ENCODE data around the gene NOS1AP.
A peak's percentile ranks its signal among the peaks of the same experiment; 100 is the strongest.
"Not testable (repeated sequence)": the region's sequence is repeated elsewhere in the genome, so short reads cannot be mapped to it uniquely, and the experiment has no call there.

NOS1AP gene

DNA sequence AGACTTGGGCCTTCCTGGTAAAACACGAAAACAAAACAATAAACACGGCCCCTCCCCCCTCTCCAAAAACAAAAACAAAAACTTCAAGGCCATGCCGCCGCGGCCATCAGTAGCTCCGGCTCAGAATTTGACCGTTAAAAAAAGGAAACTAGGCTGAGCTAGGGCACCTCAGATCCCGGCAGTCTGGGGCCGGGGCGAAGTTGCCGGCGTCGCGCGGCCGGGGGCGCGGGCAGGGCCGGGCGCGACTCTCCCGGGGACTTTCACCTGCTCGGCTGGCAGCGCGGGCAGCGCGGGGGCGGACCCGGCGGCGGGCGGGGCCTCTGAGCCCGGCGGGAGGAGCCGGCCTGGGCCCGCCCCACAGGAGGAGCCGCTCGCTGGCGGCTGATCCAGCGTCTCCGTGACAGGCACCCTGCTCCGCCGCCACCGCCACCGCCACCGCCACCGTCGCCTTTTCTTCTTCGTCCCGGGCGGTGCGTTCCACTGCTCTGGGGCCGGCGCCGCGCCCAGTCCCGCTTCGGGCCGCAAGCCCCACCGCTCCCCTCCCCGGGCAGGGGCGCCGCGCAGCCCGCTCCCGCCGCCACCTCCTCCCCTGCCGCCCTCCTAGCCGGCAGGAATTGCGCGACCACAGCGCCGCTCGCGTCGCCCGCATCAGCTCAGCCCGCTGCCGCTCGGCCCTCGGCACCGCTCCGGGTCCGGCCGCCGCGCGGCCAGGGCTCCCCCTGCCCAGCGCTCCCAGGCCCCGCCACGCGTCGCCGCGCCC is at the start of gene NOS1AP:
Gene NOS1AP, plus strand, starts transcription at position 358 of the 760 bp plus-strand sequence. CDS start 487 bp downstream, outside the sequence.
- peak; percentile 32 to 73 (median 65) for DNase-seq

DNA sequence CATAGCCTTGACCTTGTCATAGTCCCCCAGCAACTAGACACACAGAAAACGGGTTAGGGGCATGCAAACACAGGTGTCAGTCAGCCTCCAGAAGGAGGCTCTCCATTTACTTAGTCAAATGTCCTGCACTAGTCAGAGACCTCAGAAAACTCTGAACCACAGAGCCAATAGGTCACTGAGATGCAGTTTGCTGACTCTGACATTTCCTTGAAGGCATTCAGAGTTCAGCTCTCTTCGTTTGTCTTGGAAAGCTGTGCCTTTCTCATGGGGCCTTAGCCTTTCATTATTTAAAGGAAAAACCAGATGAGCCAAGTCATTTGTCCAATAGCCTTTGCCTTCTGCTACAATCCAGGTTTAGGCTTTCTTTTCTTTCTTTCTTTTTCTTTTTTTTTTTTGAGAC is 49.3 kb upstream of the NOS1AP start:
- DNase-seq = no peak

DNA sequence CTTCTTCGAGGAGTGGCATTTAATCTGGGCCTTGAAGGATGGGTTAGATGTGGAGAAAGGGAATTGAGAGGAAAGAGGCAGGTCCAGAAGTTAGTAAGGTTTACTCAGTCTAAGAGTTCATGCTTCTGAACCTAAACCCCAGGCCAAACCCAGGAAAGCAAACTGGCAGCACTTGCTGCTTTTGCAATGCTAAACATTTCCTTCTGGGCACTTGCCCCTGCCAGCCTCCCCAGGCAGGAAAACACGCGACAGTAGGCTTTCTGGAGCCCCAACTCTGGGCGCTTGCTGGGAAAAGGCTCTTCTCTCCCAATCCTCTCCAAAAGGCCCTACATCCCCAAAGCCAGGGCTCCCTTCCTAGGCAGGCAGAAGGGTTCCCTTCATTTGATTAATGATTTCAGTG is 48.4 kb upstream of the NOS1AP start:
- no peak for DNase-seq

DNA sequence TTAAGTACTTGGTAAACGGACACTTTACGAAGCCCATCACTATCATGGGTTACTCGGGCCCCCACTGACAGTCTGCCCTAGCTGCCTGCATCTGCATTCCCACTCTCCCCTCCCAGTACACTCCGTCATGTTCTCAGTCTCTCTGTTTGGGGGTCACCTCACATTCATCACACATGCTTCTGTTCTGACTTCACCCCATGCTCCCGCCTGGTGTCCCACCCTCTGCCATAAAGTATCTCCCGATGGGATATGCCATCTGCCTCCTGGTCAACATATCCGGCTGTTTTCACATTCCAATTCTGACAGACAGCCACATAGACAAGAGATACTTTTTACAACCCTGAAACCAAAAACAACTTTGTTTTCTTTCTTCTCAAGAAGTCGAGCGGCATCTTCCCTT is 46.9 kb upstream of the NOS1AP start:
- no peak for DNase-seq

DNA sequence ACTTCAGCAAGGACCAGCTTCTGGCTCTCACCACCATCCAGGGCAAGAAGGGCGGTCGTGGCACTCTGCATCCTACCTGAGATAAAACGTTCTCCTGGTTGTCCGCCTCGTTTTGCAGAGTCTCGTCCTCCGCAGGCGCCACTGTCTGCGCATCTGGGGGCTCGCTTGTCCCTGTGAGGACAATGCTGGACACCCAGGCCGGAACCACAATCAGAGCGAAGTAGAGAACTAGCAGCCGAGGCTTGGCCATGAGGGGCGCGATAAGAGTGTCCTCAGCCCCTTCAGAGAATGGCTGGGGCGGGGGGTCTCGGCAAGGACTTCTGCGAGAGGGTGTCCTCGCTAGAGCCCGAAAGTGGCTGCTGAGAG is 46.3 kb upstream of the NOS1AP start:
- no peak for DNase-seq

DNA sequence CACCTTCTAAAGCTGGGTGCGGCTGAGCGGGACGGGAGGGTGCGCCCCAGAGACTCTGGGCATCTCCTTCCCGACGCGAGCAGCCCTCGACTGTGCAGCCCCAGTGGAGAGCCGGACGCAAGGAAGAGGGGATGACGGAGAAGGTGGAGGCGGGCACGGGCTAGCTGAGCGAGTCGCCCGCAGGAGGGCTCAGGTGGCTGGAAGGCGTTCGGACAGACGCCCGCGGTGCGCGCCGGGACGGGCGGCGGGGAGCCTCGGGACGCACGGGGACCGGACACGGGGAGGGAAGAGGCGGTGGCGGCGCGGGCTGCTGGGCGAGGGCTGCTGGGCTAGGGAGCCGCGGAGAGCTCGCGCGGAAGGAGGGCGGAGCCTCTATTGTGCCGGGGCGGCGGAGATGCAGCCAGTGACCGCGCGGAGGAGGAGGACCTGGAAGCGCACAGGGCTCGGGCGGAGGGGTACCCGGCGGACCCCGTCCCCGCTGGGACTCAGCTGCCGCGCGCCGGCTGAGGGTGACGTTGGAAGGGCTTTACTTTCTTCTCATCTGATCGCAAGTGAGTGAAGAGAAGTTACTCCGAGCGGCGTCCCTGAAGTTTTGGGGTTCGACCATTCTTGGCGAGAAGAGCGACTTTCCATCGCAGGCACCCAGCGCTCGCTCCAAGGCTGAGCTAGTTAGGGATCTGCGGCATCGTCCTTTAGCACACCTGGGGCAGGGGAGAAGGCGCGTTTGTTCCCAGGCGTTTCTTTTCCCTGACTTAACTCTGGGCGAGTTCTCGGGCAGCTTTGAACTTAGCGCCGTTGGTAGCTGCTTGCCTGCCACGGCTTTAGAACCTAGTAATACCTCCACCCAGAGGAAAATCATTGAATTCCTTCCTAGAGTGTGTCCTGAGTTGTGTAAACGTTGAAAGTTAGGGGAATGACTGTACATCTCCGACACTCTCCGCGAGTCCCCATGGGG is 45.7 kb upstream of the NOS1AP start, which contains the start of gene OLFML2B:
Gene OLFML2B, minus strand, starts transcription at position 323 of the 955 bp plus-strand sequence. CDS start 439 bp downstream, outside the sequence.
- peak; percentile 9 to 63 (median 35) for DNase-seq

DNA sequence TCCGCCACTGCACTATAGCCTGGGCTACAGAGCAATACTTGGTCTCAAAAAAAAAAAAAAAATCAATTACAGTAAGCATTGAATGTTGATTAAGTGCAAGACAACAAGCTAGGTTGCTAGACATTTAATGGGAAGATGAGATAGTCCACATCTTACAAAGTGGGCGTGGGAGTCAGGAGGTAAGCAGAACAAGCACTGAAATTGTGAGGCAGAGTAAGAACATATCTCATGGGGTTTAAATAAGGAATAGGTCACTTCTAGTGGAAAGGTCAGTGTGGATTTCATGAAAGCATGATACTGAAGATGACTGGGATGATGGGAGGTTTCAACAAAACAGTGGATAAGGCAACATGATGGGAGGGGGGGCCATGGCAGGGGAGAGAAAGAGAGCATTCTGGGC is 44.0 kb upstream of the NOS1AP start:
- DNase-seq = no peak

DNA sequence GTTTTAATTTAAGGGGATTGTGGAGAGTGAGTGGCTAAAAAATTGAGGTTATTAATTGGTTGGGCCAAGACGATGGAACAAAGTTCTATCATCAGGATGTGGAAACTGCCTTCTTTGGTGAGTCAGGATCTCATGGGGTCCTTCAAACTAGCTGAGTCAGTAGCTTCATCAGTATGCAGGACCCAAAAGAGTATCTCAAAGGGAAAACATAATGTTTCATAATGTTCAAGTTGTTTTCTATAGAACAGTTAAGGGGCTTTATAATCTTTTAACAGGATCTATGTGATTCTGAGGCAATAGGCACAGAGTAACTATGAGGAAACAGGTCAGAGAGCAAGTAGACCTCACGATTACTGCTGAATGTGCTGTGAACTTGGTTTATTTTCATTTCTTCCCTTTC is 42.6 kb upstream of the NOS1AP start:
- no peak for DNase-seq

DNA sequence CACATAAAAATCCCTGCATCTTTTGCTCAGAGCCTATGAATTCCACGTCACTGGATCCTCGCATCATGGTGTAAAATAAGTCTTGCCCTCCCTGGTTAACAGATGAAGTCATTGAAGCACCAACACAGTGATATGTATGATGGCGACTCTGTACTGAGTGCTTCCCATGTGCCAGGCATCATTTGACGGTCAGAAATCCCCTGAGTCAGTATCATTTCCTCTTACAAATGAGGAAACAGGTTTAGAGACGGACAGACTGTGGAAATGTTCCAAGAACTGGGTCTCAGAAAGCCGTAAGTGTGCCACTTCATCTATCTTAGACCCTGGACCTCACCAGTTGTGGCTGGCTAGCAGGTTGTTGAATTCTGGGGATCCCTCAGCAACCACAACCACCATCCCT is 40.8 kb upstream of the NOS1AP start:
- no peak for DNase-seq

DNA sequence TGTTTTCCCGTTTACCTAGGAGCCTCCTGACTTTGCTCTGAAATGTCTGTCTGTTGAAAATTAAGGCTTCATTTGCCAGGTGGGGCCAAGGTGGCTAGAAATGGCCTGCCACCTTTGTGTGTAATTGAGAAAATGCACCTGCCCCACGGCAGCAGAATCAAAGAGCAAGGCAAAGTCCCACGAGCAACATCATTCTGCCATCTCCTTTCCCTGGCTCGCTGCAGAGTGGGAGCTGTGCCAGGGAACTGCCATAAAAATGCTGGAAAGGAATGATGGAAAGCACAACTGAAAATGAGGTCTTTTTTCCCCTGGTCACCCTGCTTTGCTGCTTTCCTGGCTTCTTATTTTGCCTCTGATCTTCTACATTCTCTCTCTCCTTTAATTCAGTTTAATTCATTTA is 40.3 kb upstream of the NOS1AP start:
- no peak for DNase-seq

DNA sequence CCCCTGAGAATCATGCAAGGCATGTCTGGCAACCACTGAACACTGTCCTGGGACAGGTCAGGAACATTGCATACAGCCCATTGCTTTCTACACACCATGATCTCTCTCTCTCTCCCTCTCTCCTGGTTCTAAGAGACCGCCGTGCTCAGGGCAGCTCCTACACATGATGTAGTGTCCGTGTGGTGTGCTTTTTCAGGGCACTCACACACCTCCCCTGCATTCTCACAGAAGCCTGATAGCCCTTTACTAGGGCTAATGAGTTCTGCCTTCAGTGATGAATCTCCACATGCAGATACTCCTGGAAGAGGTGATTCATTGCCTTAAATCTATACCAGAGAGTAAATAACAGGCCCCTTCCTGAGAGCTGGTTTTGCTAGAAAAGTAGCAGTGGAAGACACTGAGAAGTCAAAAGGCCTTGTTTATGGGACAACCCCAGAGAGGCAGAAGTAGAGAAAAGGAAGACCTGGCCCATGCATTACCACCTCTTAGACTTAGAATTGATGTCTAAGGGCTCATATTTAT is 38.7 kb upstream of the NOS1AP start:
- no peak for DNase-seq

DNA sequence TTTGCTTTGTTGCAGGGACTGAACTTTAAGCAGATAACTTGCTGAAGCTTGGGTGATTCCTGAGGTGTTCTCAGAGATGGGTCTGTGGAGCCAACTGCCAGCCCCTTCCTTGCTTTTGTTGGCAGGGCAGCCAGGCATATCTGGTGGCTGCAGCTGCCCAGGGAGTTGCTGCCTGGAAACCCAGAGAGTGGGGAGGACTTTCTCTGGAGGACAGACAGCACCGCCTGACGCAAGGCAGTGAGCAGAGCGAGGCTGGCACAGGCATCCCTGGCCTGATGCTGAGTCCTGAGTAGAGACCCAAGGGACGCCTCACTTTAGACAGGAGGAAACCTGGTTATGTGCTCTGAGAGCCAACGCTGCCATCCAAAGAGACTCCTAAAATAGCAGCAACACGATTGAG is 36.1 kb upstream of the NOS1AP start:
- no peak for DNase-seq

DNA sequence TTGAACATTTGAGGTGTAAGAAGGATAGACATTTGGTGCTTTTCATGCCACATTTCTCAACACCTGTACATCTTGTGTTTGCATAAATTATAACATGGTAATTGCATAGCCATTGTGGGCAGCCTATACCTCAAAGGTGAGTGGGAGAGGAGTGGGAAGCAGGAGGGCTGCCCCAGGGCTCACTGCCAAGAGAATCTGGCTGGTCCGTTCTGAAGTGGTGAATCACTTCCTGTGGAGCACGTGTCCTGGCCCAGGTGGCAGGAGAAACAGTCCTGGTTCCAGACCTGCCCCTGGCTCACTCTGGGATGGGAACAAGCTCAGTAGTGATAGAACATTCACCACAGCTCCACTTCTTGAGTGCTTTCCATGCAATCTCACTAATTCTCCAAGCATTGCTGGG is 34.2 kb upstream of the NOS1AP start:
- DNase-seq = no peak

DNA sequence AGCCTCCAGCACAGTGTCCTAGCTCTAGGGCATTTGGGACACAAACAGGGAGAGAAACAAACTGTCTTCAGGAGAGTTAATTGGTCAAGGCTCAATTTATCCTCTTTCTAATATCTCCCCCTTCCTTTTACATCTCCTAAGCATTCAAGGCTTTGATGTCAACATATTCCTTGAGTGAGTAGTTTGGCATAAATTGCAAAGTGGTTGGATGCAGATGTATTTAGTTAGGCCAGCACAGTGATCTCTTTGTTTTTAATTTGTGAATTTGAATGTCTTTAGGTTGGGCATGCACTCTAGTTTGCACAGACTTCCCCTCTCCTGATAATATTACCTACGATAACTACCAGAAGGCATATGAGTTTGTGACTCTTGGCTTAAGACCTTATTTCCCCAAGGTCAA is 33.3 kb upstream of the NOS1AP start:
- no peak for DNase-seq

DNA sequence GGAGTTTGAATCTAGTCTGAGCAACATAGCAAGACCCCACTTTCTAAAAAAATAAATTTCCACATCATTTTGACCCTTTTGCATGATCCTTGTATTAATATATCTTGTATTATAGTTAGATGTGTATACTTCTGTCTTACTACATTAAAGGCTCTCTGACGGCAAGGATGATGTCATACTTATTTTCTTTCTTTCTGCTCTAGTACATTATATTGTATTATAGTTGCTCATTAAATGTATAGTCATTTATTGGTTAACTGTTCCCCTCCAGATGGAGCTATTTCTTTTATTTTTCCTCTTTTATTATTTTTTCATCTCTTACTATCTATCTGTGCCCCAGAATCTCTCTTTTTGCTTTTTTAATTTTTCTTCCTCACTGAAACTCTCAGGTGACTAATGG is 30.9 kb upstream of the NOS1AP start:
- no peak for DNase-seq

DNA sequence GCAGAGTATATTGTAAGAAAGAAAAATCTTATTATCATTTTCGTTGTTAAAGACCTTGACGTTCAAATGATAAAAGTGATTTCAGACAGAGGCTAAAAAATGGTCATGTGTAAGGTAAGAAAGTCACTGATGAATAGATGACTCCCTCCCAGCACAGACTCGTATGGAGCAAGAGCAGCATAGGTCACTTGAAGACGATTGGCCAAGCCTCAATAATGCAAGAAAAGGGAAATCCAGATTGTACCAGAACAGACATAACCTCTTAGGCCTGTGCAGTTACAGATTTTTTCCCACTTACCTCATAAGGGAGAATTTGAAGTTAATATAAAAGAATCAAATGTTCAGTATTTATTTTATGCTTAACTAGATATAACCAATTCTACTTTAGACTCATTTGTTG is 29.5 kb upstream of the NOS1AP start:
- DNase-seq = no peak

DNA sequence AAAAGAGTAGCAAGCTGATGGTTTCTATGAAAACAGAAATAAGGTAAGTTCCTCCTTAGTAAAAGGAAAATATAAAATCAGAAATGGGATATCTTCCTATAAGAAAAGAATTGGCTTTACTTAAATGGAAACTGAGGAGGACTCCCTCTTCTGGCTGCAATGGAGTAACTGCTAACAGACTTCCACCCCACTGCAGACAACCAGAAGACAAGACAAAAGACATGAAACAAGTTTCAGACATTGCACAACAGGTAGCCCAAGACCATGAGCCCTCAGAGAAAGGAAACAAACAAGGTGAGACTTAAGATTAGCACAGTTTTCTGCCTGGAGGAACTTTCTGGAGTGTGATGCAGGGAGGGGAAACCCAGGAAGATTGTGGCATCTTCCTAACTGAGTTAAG is 28.8 kb upstream of the NOS1AP start:
- no peak for DNase-seq

DNA sequence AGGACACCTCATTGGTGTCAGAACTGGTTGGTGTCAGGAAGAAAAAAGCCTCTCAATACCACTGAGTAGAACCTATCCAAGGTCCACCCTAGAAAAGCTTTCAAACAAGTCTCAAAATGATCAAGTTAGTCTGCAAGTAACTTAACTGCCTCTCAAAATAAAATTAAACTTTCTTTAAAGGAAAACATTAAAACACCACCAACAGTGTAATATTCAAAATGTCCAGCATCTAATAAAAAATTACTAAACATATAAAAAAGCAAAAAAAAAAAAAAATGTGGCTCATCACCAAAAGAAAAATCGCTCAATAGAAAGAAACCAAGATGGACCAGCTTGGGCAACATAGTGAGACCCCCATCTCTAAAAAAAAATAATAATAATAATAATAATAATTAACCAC is 27.1 kb upstream of the NOS1AP start:
- no peak for DNase-seq

DNA sequence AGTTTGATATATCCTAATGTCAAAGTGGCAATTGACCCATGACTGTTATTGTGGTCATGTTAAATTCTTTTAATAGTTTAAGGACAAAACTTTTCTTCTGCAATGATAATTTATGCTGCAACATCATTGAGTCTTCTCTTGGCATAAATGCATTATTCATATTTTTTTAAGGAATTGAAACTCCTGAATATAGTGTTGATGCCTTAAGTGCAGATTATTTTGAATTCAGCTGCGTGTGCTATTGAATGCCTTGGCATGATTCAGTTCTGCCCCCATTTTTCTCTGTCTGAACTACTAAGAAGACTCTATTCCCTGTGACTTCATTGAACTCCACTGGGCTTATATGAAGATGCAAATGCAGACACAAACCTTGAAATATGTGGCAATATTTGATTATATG is 22.6 kb upstream of the NOS1AP start:
- no peak for DNase-seq

DNA sequence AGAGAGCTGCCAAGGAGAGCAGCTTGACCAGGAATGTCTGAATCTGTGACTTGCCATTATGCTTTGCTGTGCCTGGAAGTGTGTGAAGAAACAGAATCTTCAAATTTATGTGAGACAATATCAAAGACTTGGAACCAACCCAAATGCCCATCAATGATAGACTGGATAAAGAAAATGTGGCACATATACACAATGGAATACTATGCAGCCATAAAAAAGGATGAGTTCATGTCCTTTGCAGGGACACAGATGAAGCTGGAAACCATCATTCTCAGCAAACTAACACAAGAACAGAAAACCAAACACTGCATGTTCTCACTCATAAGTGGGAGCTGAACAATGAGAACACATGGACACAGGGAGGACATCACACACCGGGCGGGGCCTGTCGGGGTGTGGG is 15.5 kb upstream of the NOS1AP start:
- DNase-seq = not testable (repeated sequence)

DNA sequence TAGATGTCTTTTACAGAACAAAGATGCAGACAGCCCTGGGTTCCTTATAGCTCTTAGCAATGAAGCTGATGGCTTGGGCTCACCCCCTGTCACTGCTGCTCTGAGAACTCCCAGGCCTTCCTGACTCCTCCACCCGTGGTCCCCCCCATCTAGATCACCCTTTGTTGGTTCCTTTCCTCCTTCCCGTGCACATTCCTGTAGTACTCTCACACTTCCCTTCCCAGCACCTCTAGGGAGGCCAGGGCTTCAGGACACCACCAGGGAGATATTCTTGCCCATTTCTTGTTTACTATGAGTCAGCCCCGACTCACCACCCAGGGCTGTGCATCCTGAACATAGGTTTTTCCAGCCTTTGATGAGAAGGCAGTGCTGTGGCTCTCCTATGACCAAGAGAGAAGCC is 14.4 kb upstream of the NOS1AP start:
- no peak for DNase-seq

DNA sequence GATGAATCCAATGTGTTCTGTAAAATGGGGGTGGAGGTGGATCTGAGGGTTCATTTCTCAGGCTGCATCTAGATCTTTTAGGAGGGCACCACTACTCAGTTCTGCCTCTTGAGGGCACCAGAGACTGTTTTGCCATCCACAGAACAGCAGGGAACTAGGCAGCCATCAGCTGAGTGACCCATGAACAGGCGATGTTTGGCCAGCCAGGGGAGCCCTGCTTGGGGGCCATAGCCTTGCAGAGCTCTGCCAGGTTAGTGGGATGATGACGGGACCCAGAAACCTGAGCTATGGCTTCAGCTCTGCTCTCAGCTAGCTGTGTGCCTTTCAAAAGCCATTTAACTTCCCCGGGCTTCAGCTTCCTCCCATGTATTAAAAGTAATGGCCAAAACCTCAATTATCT is 13.4 kb upstream of the NOS1AP start:
- DNase-seq = peak in 5 of 6 experiments; percentile 5 to 36 (median 19)

DNA sequence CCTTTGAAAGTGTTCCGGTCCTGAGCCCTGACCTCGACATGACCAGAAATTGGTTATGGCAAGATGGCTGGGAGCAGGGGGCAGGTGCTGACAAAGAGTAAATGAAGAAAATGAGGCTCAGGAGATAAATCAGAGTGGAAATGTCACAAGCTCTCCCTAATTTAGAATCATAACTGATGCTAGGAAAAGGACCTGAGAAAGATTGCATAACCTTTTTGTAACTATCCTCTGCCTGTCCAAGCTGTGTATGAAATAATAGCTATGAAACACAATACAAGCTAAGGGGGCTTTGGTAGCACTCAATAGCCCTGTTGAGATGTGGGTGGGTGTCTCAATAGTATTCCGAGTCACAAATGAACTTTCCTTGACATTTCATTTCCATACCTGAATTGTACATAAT is 12.9 kb upstream of the NOS1AP start:
- DNase-seq = no peak

DNA sequence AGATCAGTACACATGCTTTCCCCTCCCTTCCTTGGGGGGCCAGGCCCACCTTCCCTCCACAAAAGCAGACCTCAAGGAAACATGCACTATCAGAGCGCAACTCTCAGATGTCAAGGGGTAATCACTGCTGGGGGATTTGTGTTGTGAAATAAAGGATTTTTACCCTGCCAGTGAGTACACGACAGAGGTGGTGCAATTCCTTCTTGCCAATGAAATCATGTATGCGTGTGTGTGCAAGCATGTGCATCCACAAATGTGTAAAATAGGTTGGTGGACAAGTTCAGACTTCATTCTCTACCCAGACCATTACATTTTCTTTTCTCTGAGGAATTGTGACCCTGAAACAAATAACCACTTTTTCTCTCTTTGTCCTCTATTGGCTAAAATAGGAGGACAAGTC is 9.8 kb upstream of the NOS1AP start:
- no peak for DNase-seq
